CD4-positive, CD25-positive, alpha-beta regulatory T cell (primary cell): ENCODE measurements around the gene MYO10. TPM values are rescaled to one million over a fixed set of nuclear protein-coding genes. Genes with fewer than 3 reads are reported as not detected.

Experiments
- ATAC-seq, 2 donors: fragments of 150-1000 bp; cut with Tn5 transposase; one replicate each; pipeline ENCODE4 v1.10.0; 2021; ENCODE audit warnings: low read depth in 2 of 2, moderate number of reproducible peaks in 2 of 2, moderate library complexity in 1 of 2
- DNase-seq, 3 donors: peaks; one replicate each; pipeline versions ENCODE4 v3.0.0 to v3.0.0-alpha.2; 2012 to 2022; ENCODE audit warnings: mixed read lengths in 1 of 3
- H3K27ac ChIP-seq: one replicate; pipeline ENCODE4 v1.7.0; 2013; ENCODE audit warnings: mild to moderate bottlenecking, low read length; ENCODE audit not compliant: insufficient read depth, poor library complexity, severe bottlenecking
- H3K27me3 ChIP-seq: one replicate; pipeline ENCODE4 v1.7.0; 2013; ENCODE audit warnings: low read length; ENCODE audit not compliant: control insufficient read depth, insufficient read depth
- H3K36me3 ChIP-seq: one replicate; pipeline ENCODE4 v1.7.0; 2013; ENCODE audit warnings: mild to moderate bottlenecking, low read length, moderate library complexity; ENCODE audit not compliant: control insufficient read depth, insufficient read depth
- H3K4me1 ChIP-seq: 2 replicates; pipeline ENCODE4 v1.7.0; 2013; ENCODE audit warnings: mild to moderate bottlenecking, low read length; ENCODE audit not compliant: insufficient read depth, control insufficient read depth, poor library complexity, severe bottlenecking
- H3K4me3 ChIP-seq: one replicate; pipeline ENCODE4 v1.7.0; 2013; ENCODE audit warnings: low read depth, mild to moderate bottlenecking, low read length, moderate library complexity
- H3K9me3 ChIP-seq, 2 experiments: 1 replicate in 1 of 2; 2 replicates in 1 of 2; pipeline ENCODE4 v1.7.0; 2013; ENCODE audit warnings: low read length in 2 of 2, mild to moderate bottlenecking in 1 of 2, moderate library complexity in 1 of 2; ENCODE audit not compliant: control insufficient read depth in 2 of 2
- H3K27ac Mint-ChIP-seq, 3 donors: one replicate each; pipeline ENCODE4 v1.8.0; 2020 to 2022; ENCODE audit warnings: mild to moderate bottlenecking in 3 of 3, mixed read lengths in 3 of 3, moderate library complexity in 2 of 3
- H3K27me3 Mint-ChIP-seq: one replicate; pipeline ENCODE4 v1.8.0; 2022; ENCODE audit warnings: mild to moderate bottlenecking, mixed read lengths
- H3K36me3 Mint-ChIP-seq: one replicate; pipeline ENCODE4 v1.8.0; 2020; ENCODE audit warnings: mixed read lengths
- H3K4me1 Mint-ChIP-seq, 4 donors: one replicate each; pipeline ENCODE4 v1.8.0; 2020 to 2022; ENCODE audit warnings: mixed read lengths in 4 of 4, mild to moderate bottlenecking in 1 of 4
- H3K4me3 Mint-ChIP-seq, 4 donors: one replicate each; pipeline ENCODE4 v1.8.0; 2020 to 2022; ENCODE audit warnings: mild to moderate bottlenecking in 4 of 4, mixed read lengths in 4 of 4, moderate library complexity in 3 of 4
- H3K9me3 Mint-ChIP-seq, 7 donors: one replicate each; pipeline ENCODE4 v1.8.0; 2020 to 2022; ENCODE audit warnings: mixed read lengths in 7 of 7, mild to moderate bottlenecking in 3 of 7, moderate library complexity in 2 of 7
- polyA plus RNA-seq, 4 donors: library from polyadenylated mRNA; unstranded; fragments of 300-500 nt; fragmentation: Illumina TruSeq; gene quantifications; one replicate each; pipeline ENCODE4 v1.2.3, GENCODE V29; 2021
- total RNA-seq: library from RNA; stranded (reverse); gene quantifications from one replicate; pipeline ENCODE4 v1.2.3, GENCODE V29; 2022

MYO10 gene
- total and polyA plus RNA-seq, 5 donors from 2014 or later: 0.01 to 0.05 (median 0.02) TPM; not detected in 1

GRCh38 chr5:16671208-16671607, 264.9 kb downstream of the MYO10 start:
- no peak overlapping the region for H3K4me3 Mint-ChIP-seq
- Histone ChIP-seq H3K9me3 (no peaks in the 10 kb centered on the region), H3K27me3 (no peaks in the 10 kb centered on the region), H3K4me1 (peaks cover 6% of the 10 kb centered on the region), H3K4me3 (no peak overlapping the region), H3K36me3 (no peaks in the 10 kb centered on the region), H3K27ac (no peak overlapping the region)
- peaks cover 0 to 1% (median 0%) of the 10 kb centered on the region in 7 donors for H3K9me3 Mint-ChIP-seq
- H3K27ac Mint-ChIP-seq: peak overlapping the region in 1 of 3 donors; percentile 37
- DNase-seq: no peak
- H3K27me3 Mint-ChIP-seq: peaks cover 4% of the 10 kb centered on the region
- no peak for ATAC-seq
- H3K36me3 Mint-ChIP-seq: no peaks in the 10 kb centered on the region
- peaks cover 0 to 16% (median 5%) of the 10 kb centered on the region in 4 donors for H3K4me1 Mint-ChIP-seq

- Mint-ChIP-seq H3K9me3 (peaks cover 0 to 1% (median 0%) of the 10 kb centered on the region in 7 donors), H3K27ac (no peak overlapping the region), H3K36me3 (no peaks in the 10 kb centered on the region), H3K27me3 (peaks cover 4% of the 10 kb centered on the region), H3K4me3 (no peak overlapping the region), H3K4me1 (peaks cover 0 to 18% (median 5%) of the 10 kb centered on the region in 4 donors)
- Histone ChIP-seq H3K4me3 (no peak overlapping the region), H3K9me3 (no peaks in the 10 kb centered on the region), H3K4me1 (peaks cover 6% of the 10 kb centered on the region), H3K27me3 (no peaks in the 10 kb centered on the region), H3K27ac (no peak overlapping the region), H3K36me3 (no peaks in the 10 kb centered on the region)
- ATAC-seq (no peak), DNase-seq (no peak)
Observed at GRCh38 chr5:16669776-16670175, 266.3 kb downstream of the MYO10 start.

GRCh38 chr5:16668631-16669030, 267.5 kb downstream of the MYO10 start:
- no peak overlapping the region for H3K4me3 ChIP-seq
- peaks cover 5% of the 10 kb centered on the region for H3K4me1 ChIP-seq
- H3K27me3 ChIP-seq: no peaks in the 10 kb centered on the region
- no peak overlapping the region for H3K27ac ChIP-seq
- Mint-ChIP-seq H3K9me3 (peaks cover 0 to 1% (median 0%) of the 10 kb centered on the region in 7 donors), H3K27ac (no peak overlapping the region), H3K4me3 (no peak overlapping the region), H3K36me3 (no peaks in the 10 kb centered on the region), H3K27me3 (peaks cover 4% of the 10 kb centered on the region), H3K4me1 (peaks cover 0 to 13% (median 3%) of the 10 kb centered on the region in 4 donors)
- no peak for DNase-seq
- H3K36me3 ChIP-seq: no peaks in the 10 kb centered on the region
- ATAC-seq: no peak
- H3K9me3 ChIP-seq: no peaks in the 10 kb centered on the region

GRCh38 chr5:16668194-16668593, 267.9 kb downstream of the MYO10 start:
- ATAC-seq: no peak
- no peak overlapping the region for H3K4me3 Mint-ChIP-seq
- no peak overlapping the region for H3K27ac ChIP-seq
- peaks cover under 1% of the 10 kb centered on the region for H3K4me1 ChIP-seq
- no peak for DNase-seq
- H3K27me3 Mint-ChIP-seq: peaks cover 4% of the 10 kb centered on the region
- H3K4me1 Mint-ChIP-seq: peaks cover 0 to 9% (median 1%) of the 10 kb centered on the region in 4 donors
- H3K4me3 ChIP-seq: no peak overlapping the region
- no peaks in the 10 kb centered on the region for H3K36me3 ChIP-seq
- peaks cover 0 to 1% (median 0%) of the 10 kb centered on the region in 7 donors for H3K9me3 Mint-ChIP-seq
- no peaks in the 10 kb centered on the region for H3K27me3 ChIP-seq
- no peak overlapping the region for H3K27ac Mint-ChIP-seq
- no peaks in the 10 kb centered on the region for H3K36me3 Mint-ChIP-seq
- no peaks in the 10 kb centered on the region for H3K9me3 ChIP-seq

- DNase-seq (peak in 2 of 3 donors; percentile 8 to 27), ATAC-seq (no peak)
- peaks cover 0 to 2% (median under 1%) of the 10 kb centered on the region in 4 donors for H3K4me1 Mint-ChIP-seq
Observed at GRCh38 chr5:16666883-16667398, 269.1 kb downstream of the MYO10 start.

GRCh38 chr5:16666130-16666882, 269.8 kb downstream of the MYO10 start:
- Mint-ChIP-seq H3K9me3 (peaks cover 0 to 1% (median 0%) of the 10 kb centered on the region in 7 donors), H3K27ac (peak overlapping the region in 1 of 3 donors; percentile 46), H3K4me1 (peaks cover 0 to 2% (median 1%) of the 10 kb centered on the region in 4 donors), H3K27me3 (peaks cover 8% of the 10 kb centered on the region), H3K4me3 (no peak overlapping the region), H3K36me3 (no peaks in the 10 kb centered on the region)
- Histone ChIP-seq H3K27me3 (no peaks in the 10 kb centered on the region), H3K4me1 (no peaks in the 10 kb centered on the region), H3K36me3 (no peaks in the 10 kb centered on the region), H3K27ac (no peak overlapping the region), H3K9me3 (no peaks in the 10 kb centered on the region), H3K4me3 (no peak overlapping the region)
- no peak for DNase-seq
- no peak for ATAC-seq

More at GRCh38 chr5:16666883-16667398, 269.1 kb downstream of the MYO10 start:
- H3K27ac ChIP-seq: no peak overlapping the region
- H3K9me3 Mint-ChIP-seq: peaks cover 0 to 1% (median 0%) of the 10 kb centered on the region in 7 donors
- peaks cover 4% of the 10 kb centered on the region for H3K27me3 Mint-ChIP-seq
- H3K4me1 ChIP-seq: no peaks in the 10 kb centered on the region
- H3K4me3 Mint-ChIP-seq: no peak overlapping the region
- H3K27ac Mint-ChIP-seq: peak overlapping the region in 1 of 3 donors; percentile 46
- H3K27me3 ChIP-seq: no peaks in the 10 kb centered on the region
- no peaks in the 10 kb centered on the region for H3K9me3 ChIP-seq
- H3K4me3 ChIP-seq: no peak overlapping the region
- no peaks in the 10 kb centered on the region for H3K36me3 Mint-ChIP-seq
- no peaks in the 10 kb centered on the region for H3K36me3 ChIP-seq

GRCh38 chr5:16665601-16666000, 270.5 kb downstream of the MYO10 start:
- no peak overlapping the region for H3K4me3 ChIP-seq
- Mint-ChIP-seq H3K27me3 (peaks cover 9% of the 10 kb centered on the region), H3K4me3 (no peak overlapping the region), H3K36me3 (no peaks in the 10 kb centered on the region), H3K9me3 (peaks cover 0 to 1% (median 0%) of the 10 kb centered on the region in 7 donors), H3K4me1 (peaks cover 0 to 4% (median 2%) of the 10 kb centered on the region in 4 donors), H3K27ac (no peak overlapping the region)
- no peaks in the 10 kb centered on the region for H3K27me3 ChIP-seq
- H3K27ac ChIP-seq: no peak overlapping the region
- no peak for ATAC-seq
- no peak for DNase-seq
- no peaks in the 10 kb centered on the region for H3K4me1 ChIP-seq
- no peaks in the 10 kb centered on the region for H3K9me3 ChIP-seq
- no peaks in the 10 kb centered on the region for H3K36me3 ChIP-seq
